Measurements from ENCODE around the gene IRAK3.
"Not testable (repeated sequence)": the region's sequence is repeated elsewhere in the genome, so short reads cannot be mapped to it uniquely, and the experiment has no call there.

Gene IRAK3

DNA sequence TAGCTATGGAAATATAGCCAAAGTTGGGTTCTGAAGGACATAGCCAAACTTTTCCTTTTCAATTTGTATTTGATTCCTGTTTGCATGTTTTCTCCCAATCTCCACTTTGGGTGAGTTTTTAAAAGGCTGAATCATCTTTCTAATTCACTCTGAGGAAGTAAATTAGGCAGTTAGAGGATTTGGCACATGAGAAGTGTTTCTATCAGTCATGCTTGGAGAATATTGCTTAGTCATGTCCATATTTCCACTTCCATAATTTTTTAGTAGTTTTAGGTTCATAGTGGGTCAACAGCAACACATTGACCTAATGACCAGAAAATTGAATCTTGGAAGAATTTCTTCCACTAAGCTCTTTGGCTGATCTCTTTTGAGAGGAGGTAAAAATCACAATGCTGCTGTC, 21.8 kb downstream of the IRAK3 start:
- Mint-ChIP-seq H3K4me3 (no peak overlapping the region), H3K9me3 (no peaks in the 10 kb centered on the region), H3K27ac (peak overlapping the region; percentile 76), H3K36me3 (ENCODE audit: low read depth) (peaks cover 65% of the 10 kb centered on the region), H3K4me1 (ENCODE audit: low read depth) (peaks cover 56% of the 10 kb centered on the region), H3K27me3 (no peaks in the 10 kb centered on the region)
- intact Hi-C loops (cut with micrococcal nuclease), result loop anchor here (5.0 kb wide), 1 partner anchor 39 kb away; no protein-coding TSS in a partner anchor

DNA sequence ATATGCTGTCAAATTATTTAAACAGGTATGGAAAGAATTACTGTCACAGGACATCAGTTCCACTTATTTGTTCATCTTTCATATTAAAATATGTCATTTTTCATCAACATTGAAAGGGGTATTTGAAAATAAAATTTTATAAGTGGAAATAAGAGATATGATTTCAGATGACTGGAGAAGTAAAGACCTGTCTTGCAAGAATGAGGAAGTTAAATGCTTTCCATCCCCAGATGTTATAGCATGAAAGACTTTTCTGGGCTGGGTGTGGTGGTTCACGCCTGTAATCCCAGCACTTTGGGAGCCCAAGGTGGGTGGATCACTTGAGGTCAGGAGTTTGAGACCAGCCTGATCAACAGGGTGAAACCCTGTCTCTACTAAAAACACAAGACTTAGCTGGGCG, 22.6 kb downstream of the IRAK3 start:
- not testable (repeated sequence) for H3K9me3 Mint-ChIP-seq, H3K4me3 Mint-ChIP-seq, H3K27me3 Mint-ChIP-seq
- H3K4me1 Mint-ChIP-seq (ENCODE audit: low read depth), result peaks cover 54% of the 10 kb centered on the region
- H3K36me3 Mint-ChIP-seq (ENCODE audit: low read depth), result peaks cover 65% of the 10 kb centered on the region
- intact Hi-C loops (cut with micrococcal nuclease), result loop anchor here (5.0 kb wide), 1 partner anchor 39 kb away; no protein-coding TSS in a partner anchor
- H3K27ac Mint-ChIP-seq, result peak overlapping the region; percentile 76

DNA sequence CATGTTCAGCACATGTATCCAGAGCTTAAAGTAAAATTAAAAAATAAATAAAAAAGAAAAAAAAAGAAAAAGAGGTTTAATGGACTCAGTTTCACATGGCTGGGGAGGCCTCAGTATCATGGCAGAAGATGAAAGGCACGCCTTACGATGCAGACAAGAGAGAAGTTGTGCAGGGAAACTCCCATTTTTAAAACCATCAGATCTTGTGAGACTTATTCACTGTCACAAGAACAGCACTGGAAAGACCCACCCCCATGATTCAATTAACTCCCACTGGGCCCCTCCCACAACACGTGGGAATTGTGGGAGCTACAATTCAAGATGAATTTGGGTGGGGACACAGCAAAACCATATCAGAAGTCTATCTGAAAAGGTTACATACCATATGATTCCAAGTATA, 24.0 kb downstream of the IRAK3 start:
- intact Hi-C loops (cut with micrococcal nuclease), result loop anchor here (5.0 kb wide), 1 partner anchor 41 kb away; no protein-coding TSS in a partner anchor
- peak overlapping the region; percentile 64 for H3K27ac Mint-ChIP-seq

DNA sequence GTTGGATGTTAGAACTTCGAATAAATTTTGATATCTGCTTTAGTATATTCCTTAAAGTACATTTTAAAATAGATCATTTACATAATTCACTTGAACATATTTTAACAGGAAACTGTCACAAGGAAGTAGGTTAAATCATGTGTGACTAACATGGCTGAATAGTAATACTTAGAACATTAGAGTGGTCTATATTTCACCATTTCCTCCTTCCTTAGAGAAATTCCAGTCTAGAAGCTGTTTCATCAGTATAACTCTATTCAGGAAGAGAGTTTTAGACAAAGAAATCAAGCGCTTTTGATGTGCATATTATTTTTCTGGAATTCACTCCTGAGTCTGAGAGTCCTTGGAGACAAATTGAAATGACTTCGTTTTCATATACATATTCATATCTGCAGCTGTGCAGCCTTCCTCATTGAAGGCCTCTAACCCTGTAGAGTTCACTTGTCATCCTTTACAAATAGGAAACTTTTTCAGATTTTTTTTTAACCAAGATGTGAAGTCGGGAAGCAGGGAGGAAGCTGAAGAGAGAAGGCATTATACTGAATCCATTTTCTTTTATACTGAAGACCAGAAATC, 28.4 kb downstream of the IRAK3 start:
- H3K9me3 Mint-ChIP-seq, result peaks cover 13% of the 10 kb centered on the region
- intact Hi-C loops (cut with micrococcal nuclease), result no loop called here
- peaks cover 38% of the 10 kb centered on the region for H3K4me1 Mint-ChIP-seq (ENCODE audit: low read depth)
- H3K4me3 Mint-ChIP-seq, result no peak overlapping the region
- H3K27me3 Mint-ChIP-seq, result no peaks in the 10 kb centered on the region
- peak overlapping the region; percentile 56 for H3K27ac Mint-ChIP-seq
- peaks cover 85% of the 10 kb centered on the region for H3K36me3 Mint-ChIP-seq (ENCODE audit: low read depth)

More for the DNA sequence above, 24.0 kb downstream of the IRAK3 start:
- H3K27me3 Mint-ChIP-seq, H3K4me3 Mint-ChIP-seq, H3K9me3 Mint-ChIP-seq: not testable (repeated sequence)
- Mint-ChIP-seq H3K4me1 (ENCODE audit: low read depth) (peaks cover 57% of the 10 kb centered on the region), H3K36me3 (ENCODE audit: low read depth) (peaks cover 66% of the 10 kb centered on the region)

DNA sequence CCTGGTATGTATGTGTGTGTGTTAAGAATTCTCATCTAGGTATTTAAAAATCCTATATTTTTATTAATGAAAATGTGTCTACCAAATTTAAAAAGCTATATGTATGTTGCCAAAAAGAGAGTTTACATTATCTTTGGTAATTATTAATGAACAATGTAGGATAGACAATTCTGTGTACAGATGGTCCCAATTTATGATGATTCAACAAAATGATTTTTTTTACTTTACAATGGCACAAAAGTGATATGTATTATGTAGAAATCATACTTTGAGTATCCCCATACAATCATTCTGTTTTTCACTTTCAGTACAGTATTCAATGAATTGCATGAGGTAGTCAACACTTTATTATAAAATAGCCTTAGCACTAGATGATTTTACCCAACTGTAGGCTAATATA, 39.4 kb downstream of the IRAK3 start:
- intact Hi-C loops (cut with micrococcal nuclease), result no loop called here
- H3K36me3 Mint-ChIP-seq (ENCODE audit: low read depth), result peaks cover 79% of the 10 kb centered on the region
- peaks cover 6% of the 10 kb centered on the region for H3K4me1 Mint-ChIP-seq (ENCODE audit: low read depth)
- no peak overlapping the region for H3K4me3 Mint-ChIP-seq
- no peaks in the 10 kb centered on the region for H3K27me3 Mint-ChIP-seq
- H3K27ac Mint-ChIP-seq, result no peak overlapping the region
- H3K9me3 Mint-ChIP-seq, result no peaks in the 10 kb centered on the region

DNA sequence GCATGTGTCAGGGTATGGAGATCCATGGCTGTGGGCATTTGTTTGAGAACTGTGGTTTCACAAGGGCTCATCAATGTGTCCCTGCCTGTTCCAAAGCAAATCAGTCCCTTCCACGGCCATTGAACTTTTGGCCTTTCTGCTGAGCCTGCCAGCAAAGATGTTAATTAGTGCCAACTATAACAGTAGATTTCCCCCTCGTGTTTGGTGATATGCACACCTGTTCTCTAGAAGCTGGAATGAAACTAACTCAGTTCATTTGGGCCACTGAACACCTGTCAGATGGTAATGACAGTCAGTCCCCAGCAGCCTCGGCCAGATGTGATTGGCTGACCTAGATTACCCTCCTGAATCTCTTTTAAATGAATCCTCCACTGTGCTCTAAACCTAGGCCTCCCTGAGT, 43.2 kb downstream of the IRAK3 start:
- H3K36me3 Mint-ChIP-seq (ENCODE audit: low read depth), result peaks cover 66% of the 10 kb centered on the region
- peak overlapping the region; percentile 1 for H3K27ac Mint-ChIP-seq
- intact Hi-C loops (cut with micrococcal nuclease), result no loop called here
- H3K4me1 Mint-ChIP-seq (ENCODE audit: low read depth), result peaks cover 33% of the 10 kb centered on the region
- no peak overlapping the region for H3K4me3 Mint-ChIP-seq
- H3K9me3 Mint-ChIP-seq, result no peaks in the 10 kb centered on the region
- no peaks in the 10 kb centered on the region for H3K27me3 Mint-ChIP-seq

DNA sequence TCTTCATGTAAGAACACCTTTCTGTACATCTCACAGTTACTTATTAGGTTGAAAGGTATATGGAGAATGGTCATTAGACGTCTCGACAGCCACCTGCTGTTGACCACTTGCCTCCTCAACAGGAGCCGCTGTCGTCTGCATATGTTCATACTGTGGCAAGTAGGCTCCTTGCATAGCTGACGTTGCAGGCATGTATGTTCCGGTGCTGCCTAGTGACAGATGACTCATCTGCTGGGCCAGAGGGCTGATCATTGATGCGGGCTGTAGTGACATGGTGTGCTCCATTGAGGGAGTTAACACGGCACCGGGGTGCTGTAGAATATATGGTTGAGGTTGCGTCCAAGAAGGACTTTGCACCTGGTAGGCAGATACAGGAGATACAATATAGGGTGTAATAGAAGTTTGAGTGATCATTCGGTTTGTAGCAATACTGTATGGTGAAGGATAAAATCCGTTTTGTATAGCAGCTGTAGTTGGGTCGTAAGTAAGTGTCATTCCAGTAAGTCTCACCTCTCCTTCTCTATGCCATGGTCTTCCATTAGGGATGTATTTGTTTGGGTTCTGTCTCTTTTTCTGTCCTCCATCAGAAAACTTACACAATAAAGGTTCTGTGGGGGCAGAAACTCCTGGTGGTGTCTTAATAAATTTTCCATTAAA, 45.2 kb downstream of the IRAK3 start:
- Mint-ChIP-seq H3K36me3 (ENCODE audit: low read depth) (peaks cover 48% of the 10 kb centered on the region), H3K27ac (peak overlapping the region; percentile 85), H3K4me1 (ENCODE audit: low read depth) (peaks cover 50% of the 10 kb centered on the region), H3K4me3 (peak overlapping the region; percentile 37)
- intact Hi-C loops (cut with micrococcal nuclease); H3K27me3 Mint-ChIP-seq; H3K9me3 Mint-ChIP-seq: not testable (repeated sequence)

DNA sequence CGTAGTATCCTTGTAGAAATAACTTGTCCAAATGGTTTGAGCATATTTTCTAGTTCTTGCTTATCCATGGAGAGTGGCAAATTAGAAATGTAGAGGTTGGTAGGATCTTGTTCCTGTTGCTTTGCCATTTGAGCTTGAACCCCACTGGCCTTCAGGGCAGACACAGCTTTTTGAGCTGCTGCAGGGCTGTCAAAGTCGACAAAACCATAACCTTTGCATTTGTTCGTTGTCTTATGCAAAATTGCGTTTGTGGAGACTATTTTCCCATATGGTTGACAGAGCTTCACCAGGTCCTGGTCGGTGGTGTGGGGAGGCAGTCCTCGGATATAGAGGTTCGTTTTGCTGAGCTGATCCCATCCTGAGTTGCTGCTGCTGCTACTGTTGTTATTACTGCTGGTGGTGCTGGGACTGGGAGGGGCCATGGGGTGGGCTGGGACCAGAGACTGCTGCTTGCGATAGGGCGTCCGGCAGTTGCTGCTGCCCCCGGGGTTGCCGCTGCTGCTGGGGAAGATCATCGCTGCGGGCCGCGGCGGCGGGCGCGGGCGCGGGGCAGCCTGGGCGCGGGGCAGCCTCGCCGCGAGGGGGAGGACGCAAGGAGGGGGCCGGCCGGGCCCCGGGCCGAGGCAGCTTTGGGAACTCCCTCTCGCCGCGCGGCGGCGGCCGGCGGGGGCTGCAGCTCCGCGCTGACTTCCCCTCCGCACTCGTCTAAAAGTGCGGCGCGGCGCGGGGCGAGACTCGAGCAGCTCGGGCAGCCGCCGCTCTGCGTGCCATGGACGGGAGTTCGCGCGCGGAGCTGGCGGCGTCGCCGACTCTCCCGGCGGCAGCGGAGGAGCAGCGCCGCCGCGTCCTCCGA, 46.0 kb downstream of the IRAK3 start:
- peak overlapping the region; percentile 85 for H3K27ac Mint-ChIP-seq
- H3K4me1 Mint-ChIP-seq (ENCODE audit: low read depth), result peaks cover 58% of the 10 kb centered on the region
- intact Hi-C loops (cut with micrococcal nuclease), result loop anchor here (5.0 kb wide), 2 partner anchors 67 to 103 kb away; partner anchors contain the start of genes HELB and LLPH
- H3K27me3 Mint-ChIP-seq, H3K9me3 Mint-ChIP-seq: not testable (repeated sequence)
- H3K4me3 Mint-ChIP-seq, result peak overlapping the region; percentile 72
- H3K36me3 Mint-ChIP-seq (ENCODE audit: low read depth), result peaks cover 40% of the 10 kb centered on the region

DNA sequence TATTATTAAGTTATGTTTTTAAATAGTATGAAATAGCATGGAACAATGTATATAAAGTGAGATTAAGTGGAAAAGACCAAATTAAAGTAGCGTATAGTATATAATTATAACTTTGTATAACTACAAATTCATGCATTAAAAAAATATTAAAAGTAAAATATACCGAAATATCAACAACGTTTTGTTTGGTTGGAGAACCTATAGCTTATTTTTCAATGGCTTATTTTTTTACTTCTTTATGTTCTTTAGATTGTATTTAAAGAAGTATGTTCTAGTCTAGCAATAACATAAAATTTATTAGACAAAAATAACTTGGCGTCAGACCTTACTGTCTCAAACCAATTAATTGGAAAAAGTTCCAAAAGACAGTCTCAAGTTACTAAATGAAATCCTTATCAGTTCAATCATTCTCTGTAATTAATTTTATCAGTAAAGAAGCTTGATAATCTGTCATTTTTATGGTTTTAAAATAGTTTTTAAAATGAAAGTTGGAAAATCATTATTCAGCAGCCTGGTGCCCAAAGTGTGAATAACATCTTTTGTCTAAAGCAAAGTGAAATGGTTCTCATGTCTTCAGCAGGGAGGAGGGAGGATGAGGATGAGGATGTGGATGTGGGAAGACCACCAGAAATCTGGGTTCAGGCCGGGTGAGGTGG, 46.7 kb downstream of the IRAK3 start:
- Mint-ChIP-seq H3K9me3 (no peaks in the 10 kb centered on the region), H3K4me1 (ENCODE audit: low read depth) (peaks cover 66% of the 10 kb centered on the region), H3K27me3 (no peaks in the 10 kb centered on the region), H3K27ac (peak overlapping the region; percentile 85), H3K36me3 (ENCODE audit: low read depth) (peaks cover 32% of the 10 kb centered on the region), H3K4me3 (peak overlapping the region; percentile 72)
- intact Hi-C loops (cut with micrococcal nuclease), result loop anchor here (2.0 to 5.0 kb wide), 3 partner anchors 33 to 103 kb away; partner anchors contain the start of genes HELB and LLPH

DNA sequence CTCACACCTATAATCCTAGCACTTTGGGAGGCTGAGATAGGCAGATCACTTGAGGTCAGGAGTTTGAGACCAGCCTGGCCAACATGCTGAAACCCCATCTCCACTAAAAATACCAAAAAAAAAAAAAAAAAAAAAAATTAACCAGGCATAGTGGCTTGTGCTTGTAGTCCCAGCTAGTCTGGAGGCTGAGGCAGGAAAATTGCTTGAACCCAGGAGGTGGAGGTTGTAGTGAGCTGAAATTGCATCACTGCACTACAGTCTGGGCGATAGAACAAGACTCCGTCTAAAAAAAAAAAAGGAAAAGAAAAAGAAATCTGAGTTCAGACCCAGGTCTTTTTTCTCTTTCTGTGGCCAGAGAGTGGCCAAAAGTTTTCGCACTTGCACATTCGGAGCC, 47.3 kb downstream of the IRAK3 start:
- intact Hi-C loops (cut with micrococcal nuclease), result loop anchor here (2.0 to 5.0 kb wide), 3 partner anchors 33 to 104 kb away; partner anchors contain the start of genes HELB and LLPH
- peak overlapping the region; percentile 34 for H3K4me3 Mint-ChIP-seq
- H3K9me3 Mint-ChIP-seq, H3K27me3 Mint-ChIP-seq: not testable (repeated sequence)
- peaks cover 71% of the 10 kb centered on the region for H3K4me1 Mint-ChIP-seq (ENCODE audit: low read depth)
- peaks cover 27% of the 10 kb centered on the region for H3K36me3 Mint-ChIP-seq (ENCODE audit: low read depth)
- peak overlapping the region; percentile 85 for H3K27ac Mint-ChIP-seq

DNA sequence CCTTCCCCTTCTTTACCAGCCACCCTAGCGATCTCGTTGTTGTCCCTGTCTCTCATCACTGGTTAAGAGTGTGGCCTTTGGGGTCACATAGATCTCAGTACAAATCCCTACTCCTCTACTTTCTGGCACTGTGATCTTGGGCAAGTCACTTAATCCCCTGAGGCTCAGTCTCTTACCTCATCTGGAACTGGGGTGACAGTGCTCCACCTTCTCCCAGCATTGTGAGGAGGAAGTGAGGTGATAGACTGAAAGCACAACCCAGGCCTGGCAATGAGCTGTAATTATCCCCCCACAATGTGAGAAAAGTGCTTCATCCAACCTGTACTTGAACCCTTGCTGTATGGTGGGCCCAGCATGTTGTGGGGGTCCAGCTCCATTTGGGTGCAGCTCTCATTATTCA, 48.0 kb downstream of the IRAK3 start:
- Mint-ChIP-seq H3K9me3 (no peaks in the 10 kb centered on the region), H3K36me3 (ENCODE audit: low read depth) (peaks cover 25% of the 10 kb centered on the region), H3K4me3 (peak overlapping the region; percentile 2), H3K27me3 (no peaks in the 10 kb centered on the region), H3K4me1 (ENCODE audit: low read depth) (peaks cover 72% of the 10 kb centered on the region), H3K27ac (peak overlapping the region; percentile 85)
- intact Hi-C loops (cut with micrococcal nuclease), result loop anchor here (2.0 to 5.0 kb wide), 3 partner anchors 32 to 105 kb away; partner anchors contain the start of genes HELB and LLPH

DNA sequence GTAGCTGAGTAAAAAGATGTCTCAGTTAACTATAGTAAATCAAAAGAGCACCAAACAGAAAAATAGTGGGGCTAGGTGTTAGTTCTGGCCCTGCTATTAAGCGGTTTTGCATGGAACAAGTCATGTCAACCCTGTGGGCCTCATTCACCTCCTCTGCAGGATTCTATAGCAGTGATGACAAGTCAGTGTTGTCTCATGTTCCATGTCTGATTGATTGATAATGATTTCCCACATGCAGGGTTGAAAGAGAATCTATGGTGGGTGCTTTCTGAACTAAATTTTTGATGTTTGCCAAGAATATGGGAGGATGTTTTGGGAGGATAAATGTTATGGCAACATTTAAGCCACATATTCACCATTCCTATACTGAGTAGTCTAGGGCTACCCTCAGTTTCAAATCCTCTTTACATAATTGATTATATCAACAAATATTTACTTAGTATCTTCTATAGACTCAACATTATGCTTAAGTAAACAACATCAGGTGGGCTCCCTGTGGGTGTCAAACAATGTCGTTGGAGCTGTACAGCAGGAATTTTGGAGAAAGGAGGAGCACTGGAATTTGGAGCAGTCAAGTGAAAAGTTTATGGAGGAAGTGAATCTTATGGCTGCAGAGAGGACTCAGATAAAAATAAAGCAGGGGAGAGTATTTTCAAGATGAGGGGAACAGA, 48.6 kb downstream of the IRAK3 start:
- H3K9me3 Mint-ChIP-seq, result no peaks in the 10 kb centered on the region
- peak overlapping the region; percentile 85 for H3K27ac Mint-ChIP-seq
- peaks cover 78% of the 10 kb centered on the region for H3K4me1 Mint-ChIP-seq (ENCODE audit: low read depth)
- H3K36me3 Mint-ChIP-seq (ENCODE audit: low read depth), result peaks cover 26% of the 10 kb centered on the region
- no peak overlapping the region for H3K4me3 Mint-ChIP-seq
- intact Hi-C loops (cut with micrococcal nuclease), result loop anchor here (2.0 to 5.0 kb wide), 3 partner anchors 31 to 105 kb away; partner anchors contain the start of genes HELB and LLPH
- H3K27me3 Mint-ChIP-seq, result no peaks in the 10 kb centered on the region

DNA sequence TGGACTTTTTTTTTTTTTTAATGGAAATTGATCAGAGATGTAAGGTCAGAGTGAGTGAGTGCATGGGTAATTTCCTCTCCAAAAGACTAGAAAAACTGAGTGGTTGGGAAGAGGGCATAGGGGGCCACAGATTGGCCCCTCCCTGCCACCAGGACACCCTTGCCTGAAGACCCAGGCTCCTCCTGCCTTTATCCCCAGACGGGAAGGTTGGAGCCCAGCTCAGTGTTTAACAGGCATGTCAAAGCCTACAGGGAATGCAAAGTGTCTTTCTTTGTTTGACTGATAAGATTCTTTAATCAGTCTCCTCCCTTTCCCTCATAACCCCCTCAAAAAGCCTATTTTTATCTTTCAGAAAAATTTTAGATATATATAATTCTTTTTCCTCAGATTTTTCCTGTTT, 50.3 kb downstream of the IRAK3 start:
- Mint-ChIP-seq H3K9me3 (no peaks in the 10 kb centered on the region), H3K36me3 (ENCODE audit: low read depth) (peaks cover 18% of the 10 kb centered on the region), H3K27ac (peak overlapping the region; percentile 73), H3K27me3 (no peaks in the 10 kb centered on the region), H3K4me3 (no peak overlapping the region), H3K4me1 (ENCODE audit: low read depth) (peaks cover 78% of the 10 kb centered on the region)
- intact Hi-C loops (cut with micrococcal nuclease), result loop anchor here (5.0 kb wide), 2 partner anchors 63 to 107 kb away; partner anchors contain the start of genes HELB and LLPH
